SU-DHL-6 (cell line): ENCODE results near the gene PRR3.
A peak's percentile ranks its signal among the peaks of the same experiment; 100 is the strongest.

ENCODE experiments used
- H2AFZ ChIP-seq: fragments of 200-600 bp; sonication (generic); 2 replicates; pipeline ENCODE4 v1.6.1; 2014; ENCODE audit warnings: low read depth, mild to moderate bottlenecking, moderate library complexity, mixed read lengths, antibody characterized with exemption, low read length; ENCODE audit not compliant: severe bottlenecking
- H3F3A ChIP-seq: fragments of 200-600 bp; shearing (Covaris generic); 2 replicates; pipeline ENCODE4 v1.6.0; 2016; ENCODE audit warnings: antibody characterized with exemption, mild to moderate bottlenecking; ENCODE audit not compliant: insufficient read depth
- H3K27ac ChIP-seq: fragments of 200-600 bp; sonication (generic); 2 replicates; pipeline ENCODE4 v1.5.1; 2016; ENCODE audit warnings: low read depth, mild to moderate bottlenecking, low read length, moderate library complexity, mixed read lengths
- H3K27me3 ChIP-seq: fragments of 200-600 bp; sonication (generic), shearing (Covaris generic); 2 replicates; pipeline ENCODE4 v1.6.0; 2014; ENCODE audit warnings: mild to moderate bottlenecking, low read length
- H3K36me3 ChIP-seq: fragments of 200-600 bp; sonication (generic); 2 replicates; pipeline ENCODE4 v1.6.1; 2014; ENCODE audit warnings: mild to moderate bottlenecking, low read length, mixed read lengths
- H3K4me2 ChIP-seq: fragments of 300-600, 200-600 bp; shearing (Covaris generic), sonication (generic); 2 replicates; pipeline ENCODE4 v1.6.0; 2014; ENCODE audit warnings: low read length, low read depth, mild to moderate bottlenecking; ENCODE audit not compliant: poor library complexity, severe bottlenecking
- H3K4me3 ChIP-seq: fragments of 200-600 bp; sonication (generic); 2 replicates; pipeline ENCODE4 v1.5.1; 2014; ENCODE audit warnings: antibody characterized with exemption, low read length, mild to moderate bottlenecking, mixed read lengths; ENCODE audit not compliant: insufficient read depth, poor library complexity, severe bottlenecking
- H3K79me2 ChIP-seq: fragments of 200-600 bp; sonication (generic); 2 replicates; pipeline ENCODE4 v1.6.1; 2014; ENCODE audit warnings: mild to moderate bottlenecking, low read length, moderate library complexity; ENCODE audit not compliant: insufficient read depth
- H3K9ac ChIP-seq: fragments of 200-600 bp; sonication (generic); 2 replicates; pipeline ENCODE4 v1.7.0; 2014; ENCODE audit warnings: mild to moderate bottlenecking, low read length
- H3K9me2 ChIP-seq: fragments of 200-600 bp; sonication (generic); replicated peaks from 2 replicates; pipeline ENCODE4 v1.6.1; 2014; ENCODE audit warnings: low read length; ENCODE audit not compliant: insufficient read depth
- H3K9me3 ChIP-seq: fragments of 200-600 bp; sonication (generic); 2 replicates; pipeline ENCODE4 v1.6.1; 2014; ENCODE audit warnings: low read length, mixed read lengths; ENCODE audit not compliant: insufficient read depth
- H4K20me1 ChIP-seq: fragments of 200-600 bp; sonication (generic); 2 replicates; pipeline ENCODE4 v1.6.1; 2014; ENCODE audit warnings: low read depth, mild to moderate bottlenecking, antibody characterized with exemption, low read length, moderate library complexity, mixed read lengths
- EZH2phosphoT487 ChIP-seq: fragments of 200-600 bp; sonication (generic), shearing (Covaris generic); conservative IDR thresholded peaks from 2 replicates; pipeline ENCODE4 v1.6.1; 2018; ENCODE audit warnings: mild to moderate bottlenecking, antibody characterized with exemption, low read length, moderate library complexity, mixed read lengths
- TF ChIP-seq, protein P1 (sequence below): fragments of 200-600 bp; sonication (generic); IDR thresholded peaks from one replicate; pipeline ENCODE4 v1.5.1; 2017; ENCODE audit warnings: antibody characterized with exemption, mild to moderate bottlenecking, low read length, moderate library complexity; ENCODE audit not compliant: insufficient read depth, poor library complexity, severe bottlenecking

PRR3 gene

DNA sequence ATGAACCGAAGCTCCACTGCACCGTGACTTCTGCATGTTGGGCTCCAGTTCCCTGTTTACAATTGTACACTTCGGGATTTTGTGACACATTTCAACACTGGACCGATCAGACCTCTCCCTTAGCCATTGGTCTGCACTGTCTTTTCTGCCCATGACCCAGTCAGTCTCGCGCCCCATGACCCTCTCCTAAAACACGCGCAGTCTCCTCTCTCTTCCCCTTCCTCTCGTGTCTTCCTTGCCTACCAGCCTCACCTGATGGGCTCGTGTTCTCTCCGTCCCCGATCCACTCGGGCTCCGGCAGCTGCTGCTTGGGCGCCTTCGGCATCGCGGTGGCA is 13.6 kb downstream of the PRR3 start:
- Histone ChIP-seq H3K4me2 (peak overlapping the region; percentile 76), H3K9me2 (no peaks in the 10 kb centered on the region), H3K79me2 (peaks cover 44% of the 10 kb centered on the region), H3K27me3 (no peaks in the 10 kb centered on the region), H3K9ac (peak overlapping the region; percentile 74), H4K20me1 (peaks cover 30% of the 10 kb centered on the region; the same call in 1 of the 2 replicates), H3K9me3 (no peaks in the 10 kb centered on the region), H3F3A (peaks cover 10% of the 10 kb centered on the region; the same call in 1 of the 2 replicates), H2AFZ (peak overlapping the region; percentile 95), H3K4me3 (peak overlapping the region; percentile 87), H3K27ac (no peak overlapping the region), H3K36me3 (no peaks in the 10 kb centered on the region; the same call in 1 of the 2 replicates)
- no peak for TF ChIP-seq EZH2phosphoT487
- TF ChIP-seq, protein P1, sequence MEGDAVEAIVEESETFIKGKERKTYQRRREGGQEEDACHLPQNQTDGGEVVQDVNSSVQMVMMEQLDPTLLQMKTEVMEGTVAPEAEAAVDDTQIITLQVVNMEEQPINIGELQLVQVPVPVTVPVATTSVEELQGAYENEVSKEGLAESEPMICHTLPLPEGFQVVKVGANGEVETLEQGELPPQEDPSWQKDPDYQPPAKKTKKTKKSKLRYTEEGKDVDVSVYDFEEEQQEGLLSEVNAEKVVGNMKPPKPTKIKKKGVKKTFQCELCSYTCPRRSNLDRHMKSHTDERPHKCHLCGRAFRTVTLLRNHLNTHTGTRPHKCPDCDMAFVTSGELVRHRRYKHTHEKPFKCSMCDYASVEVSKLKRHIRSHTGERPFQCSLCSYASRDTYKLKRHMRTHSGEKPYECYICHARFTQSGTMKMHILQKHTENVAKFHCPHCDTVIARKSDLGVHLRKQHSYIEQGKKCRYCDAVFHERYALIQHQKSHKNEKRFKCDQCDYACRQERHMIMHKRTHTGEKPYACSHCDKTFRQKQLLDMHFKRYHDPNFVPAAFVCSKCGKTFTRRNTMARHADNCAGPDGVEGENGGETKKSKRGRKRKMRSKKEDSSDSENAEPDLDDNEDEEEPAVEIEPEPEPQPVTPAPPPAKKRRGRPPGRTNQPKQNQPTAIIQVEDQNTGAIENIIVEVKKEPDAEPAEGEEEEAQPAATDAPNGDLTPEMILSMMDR: no peak

DNA sequence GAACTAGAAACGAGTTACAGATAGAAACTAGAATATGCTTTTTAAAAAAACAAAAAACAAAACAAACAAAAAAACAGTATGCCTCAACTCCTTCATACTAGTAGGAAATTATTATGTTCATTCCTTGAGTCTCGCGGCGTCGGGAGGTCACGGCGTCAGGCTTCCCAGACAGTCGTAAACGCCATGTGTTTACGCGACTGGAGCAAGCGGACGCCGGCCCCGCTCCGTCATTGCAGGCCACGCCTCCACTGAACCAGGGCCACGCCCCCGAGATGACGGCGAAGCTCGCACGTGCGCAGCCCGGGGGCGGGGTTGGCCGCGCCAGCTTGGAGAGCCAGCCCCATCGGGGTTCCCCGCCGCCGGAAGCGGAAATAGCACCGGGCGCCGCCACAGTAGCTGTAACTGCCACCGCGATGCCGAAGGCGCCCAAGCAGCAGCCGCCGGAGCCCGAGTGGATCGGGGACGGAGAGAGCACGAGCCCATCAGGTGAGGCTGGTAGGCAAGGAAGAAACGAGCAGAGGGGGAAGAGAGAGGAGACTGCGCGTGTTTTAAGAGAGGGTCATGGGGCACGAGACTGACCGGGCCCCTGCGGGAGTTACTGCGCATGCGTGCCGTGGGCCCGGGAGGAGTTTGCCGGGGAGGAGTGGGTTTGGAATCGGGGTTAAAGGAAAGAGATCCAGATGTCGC is 14.1 kb downstream of the PRR3 start, which contains the start of gene ABCF1:
Gene ABCF1 (plus strand): TSS at position 368 of the 687 bp plus-strand sequence. CDS start 46 bp downstream, at position 414.
- H3K27me3 ChIP-seq: no peaks in the 10 kb centered on the region
- no peak for TF ChIP-seq EZH2phosphoT487
- peaks cover 48% of the 10 kb centered on the region for H3K79me2 ChIP-seq
- peak within 1 kb of the TSS; percentile 95 for H2AFZ ChIP-seq
- H3K4me2 ChIP-seq: peak within 1 kb of the TSS; percentile 76
- peak within 1 kb of the TSS; percentile 75 for H3K27ac ChIP-seq
- H3K9me3 ChIP-seq: no peaks in the 10 kb centered on the region
- H3K9me2 ChIP-seq: no peaks in the 10 kb centered on the region
- H3K9ac ChIP-seq: peak within 1 kb of the TSS; percentile 74
- no peaks in the 10 kb centered on the region; the same call in 1 of the 2 replicates for H3K36me3 ChIP-seq
- H3F3A ChIP-seq: peaks cover 8% of the 10 kb centered on the region; the same call in 1 of the 2 replicates
- H3K4me3 ChIP-seq: peak within 1 kb of the TSS; percentile 87
- H4K20me1 ChIP-seq: peaks cover 32% of the 10 kb centered on the region; the same call in 1 of the 2 replicates

DNA sequence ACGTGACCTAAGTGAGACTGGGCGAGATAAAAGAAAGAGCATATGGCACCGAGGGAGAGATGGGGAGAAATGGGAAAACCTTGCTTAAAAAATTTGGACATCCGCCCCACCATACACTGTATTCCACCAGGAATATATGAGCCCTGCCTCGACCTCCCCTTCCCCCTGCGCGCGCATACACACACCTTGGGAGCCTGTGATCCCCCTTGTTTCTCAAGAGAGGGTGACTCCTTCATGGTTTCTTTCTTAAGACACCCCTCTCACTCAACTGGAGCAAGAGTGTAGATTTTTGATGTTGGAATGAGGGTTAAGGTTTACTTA is 14.6 kb downstream of the PRR3 start:
- Histone ChIP-seq H3K27ac (peak overlapping the region; percentile 75), H4K20me1 (peaks cover 35% of the 10 kb centered on the region; the same call in 1 of the 2 replicates)

More for the DNA sequence above, 14.6 kb downstream of the PRR3 start:
- Histone ChIP-seq H3F3A (peaks cover 8% of the 10 kb centered on the region; the same call in 1 of the 2 replicates), H2AFZ (peak overlapping the region; percentile 69), H3K9me3 (no peaks in the 10 kb centered on the region), H3K79me2 (peaks cover 53% of the 10 kb centered on the region), H3K36me3 (peaks cover 4% of the 10 kb centered on the region; the same call in 1 of the 2 replicates), H3K9me2 (no peaks in the 10 kb centered on the region), H3K27me3 (no peaks in the 10 kb centered on the region), H3K9ac (peak overlapping the region; percentile 74), H3K4me3 (peak overlapping the region; percentile 87), H3K4me2 (peak overlapping the region; percentile 76)
- no peak for TF ChIP-seq EZH2phosphoT487
- TF ChIP-seq, protein P1: no peak
